Loucy (cell line): ENCODE measurements around the gene GARRE1.

Experiments used
- H2AFZ ChIP-seq: fragments of 200-600 bp; sonication (generic); 2 replicates; pipeline ENCODE4 v1.6.0; 2016; ENCODE audit warnings: antibody characterized with exemption, mild to moderate bottlenecking, low read length, moderate library complexity
- H3F3A ChIP-seq: fragments of 200-600 bp; 2 replicates; pipeline ENCODE4 v1.6.0; 2016; ENCODE audit warnings: antibody characterized with exemption, low read depth, mild to moderate bottlenecking
- H3K27me3 ChIP-seq: fragments of 200-600 bp; sonication (generic); 2 replicates; pipeline ENCODE4 v1.6.1; 2014; ENCODE audit warnings: low read length, mild to moderate bottlenecking; ENCODE audit not compliant: insufficient read depth, poor library complexity, severe bottlenecking
- H3K36me3 ChIP-seq: fragments of 200-600 bp; sonication (generic); 2 replicates; pipeline ENCODE4 v1.6.1; 2016; ENCODE audit warnings: low read length; ENCODE audit not compliant: insufficient read depth
- H3K4me1 ChIP-seq: fragments of 200-600 bp; sonication (generic); 2 replicates; pipeline ENCODE4 v1.5.1; 2014; ENCODE audit warnings: low read length, mild to moderate bottlenecking; ENCODE audit not compliant: insufficient read depth, poor library complexity, severe bottlenecking
- H3K4me2 ChIP-seq: fragments of 200-600 bp; sonication (generic); 2 replicates; pipeline ENCODE4 v1.6.0; 2014; ENCODE audit warnings: antibody characterized with exemption, low read length, low read depth, mild to moderate bottlenecking; ENCODE audit not compliant: poor library complexity, severe bottlenecking
- H3K4me3 ChIP-seq: fragments of 200-600 bp; sonication (generic); 2 replicates; pipeline ENCODE4 v1.5.1; 2014; ENCODE audit warnings: low read length, mild to moderate bottlenecking, mixed read lengths; ENCODE audit not compliant: poor library complexity, severe bottlenecking
- H3K79me2 ChIP-seq: fragments of 200-600 bp; sonication (generic); 2 replicates; pipeline ENCODE4 v1.6.1; 2014; ENCODE audit warnings: low read length; ENCODE audit not compliant: insufficient read depth
- H3K9ac ChIP-seq: fragments of 200-600 bp; sonication (generic); 2 replicates; pipeline ENCODE4 v1.6.0; 2014; ENCODE audit warnings: mild to moderate bottlenecking, low read depth, low read length, moderate library complexity; ENCODE audit not compliant: poor library complexity, severe bottlenecking
- H3K9me2 ChIP-seq: fragments of 200-600 bp; sonication (generic); replicated peaks from 2 replicates; pipeline ENCODE4 v1.6.1; 2016; ENCODE audit warnings: low read depth, low read length, mixed read lengths
- H3K9me3 ChIP-seq: fragments of 200-600 bp; sonication (generic); 2 replicates; pipeline ENCODE4 v1.6.1; 2014; ENCODE audit warnings: mild to moderate bottlenecking, antibody characterized with exemption, low read length, low read depth; ENCODE audit not compliant: insufficient read depth
- H4K20me1 ChIP-seq: fragments of 200-600 bp; sonication (generic); 2 replicates; pipeline ENCODE4 v1.6.0; 2014; ENCODE audit warnings: antibody characterized with exemption, low read length, mild to moderate bottlenecking; ENCODE audit not compliant: insufficient read depth, poor library complexity, severe bottlenecking
- EZH2phosphoT487 ChIP-seq: fragments of 200-600 bp; IDR thresholded peaks from 2 replicates; pipeline ENCODE4 v1.6.1; 2018; ENCODE audit warnings: antibody characterized with exemption, mild to moderate bottlenecking, moderate library complexity, borderline replicate concordance
- TF ChIP-seq, protein P1 (sequence below): fragments of 200-600 bp; sonication (generic); conservative IDR thresholded peaks from 2 replicates; pipeline ENCODE4 v1.5.1; 2014; ENCODE audit warnings: mild to moderate bottlenecking, antibody characterized with exemption, low read length

The GARRE1 gene

DNA sequence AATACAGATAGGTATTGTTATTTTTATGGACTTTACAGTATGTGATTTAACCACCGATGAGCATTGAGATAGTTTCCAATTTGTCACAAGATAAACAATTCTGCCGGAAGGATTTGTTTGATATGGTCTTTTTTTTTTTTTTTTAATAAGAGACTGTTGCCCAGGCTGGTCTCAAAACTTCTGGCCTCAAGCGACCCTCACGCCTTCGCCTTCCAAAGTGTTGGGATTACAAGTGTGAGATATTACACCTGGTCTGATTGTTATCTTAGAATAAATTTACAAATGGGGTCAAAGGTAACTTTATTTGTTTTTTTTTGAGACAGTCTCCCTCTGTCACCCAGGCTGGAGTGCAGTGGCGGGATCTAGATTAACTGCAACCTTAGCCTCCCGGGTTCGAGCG, 1.2 kb downstream of the GARRE1 start:
- H3K4me1 ChIP-seq: peaks cover 7% of the 10 kb centered on the region
- H2AFZ ChIP-seq: peak overlapping the region; percentile 94; the same call in 1 of the 2 replicates
- peak overlapping the region; percentile 83 for H3K4me2 ChIP-seq
- H3K79me2 ChIP-seq: peaks cover 8% of the 10 kb centered on the region
- no peaks in the 10 kb centered on the region for H3K36me3 ChIP-seq
- 0 out of 2 replicates have a peak, but pooled peaks cover 5% of the 10 kb centered on the region for H3F3A ChIP-seq
- TF ChIP-seq, protein P1, sequence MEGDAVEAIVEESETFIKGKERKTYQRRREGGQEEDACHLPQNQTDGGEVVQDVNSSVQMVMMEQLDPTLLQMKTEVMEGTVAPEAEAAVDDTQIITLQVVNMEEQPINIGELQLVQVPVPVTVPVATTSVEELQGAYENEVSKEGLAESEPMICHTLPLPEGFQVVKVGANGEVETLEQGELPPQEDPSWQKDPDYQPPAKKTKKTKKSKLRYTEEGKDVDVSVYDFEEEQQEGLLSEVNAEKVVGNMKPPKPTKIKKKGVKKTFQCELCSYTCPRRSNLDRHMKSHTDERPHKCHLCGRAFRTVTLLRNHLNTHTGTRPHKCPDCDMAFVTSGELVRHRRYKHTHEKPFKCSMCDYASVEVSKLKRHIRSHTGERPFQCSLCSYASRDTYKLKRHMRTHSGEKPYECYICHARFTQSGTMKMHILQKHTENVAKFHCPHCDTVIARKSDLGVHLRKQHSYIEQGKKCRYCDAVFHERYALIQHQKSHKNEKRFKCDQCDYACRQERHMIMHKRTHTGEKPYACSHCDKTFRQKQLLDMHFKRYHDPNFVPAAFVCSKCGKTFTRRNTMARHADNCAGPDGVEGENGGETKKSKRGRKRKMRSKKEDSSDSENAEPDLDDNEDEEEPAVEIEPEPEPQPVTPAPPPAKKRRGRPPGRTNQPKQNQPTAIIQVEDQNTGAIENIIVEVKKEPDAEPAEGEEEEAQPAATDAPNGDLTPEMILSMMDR: no peak
- TF ChIP-seq EZH2phosphoT487: no peak
- no peaks in the 10 kb centered on the region for H3K27me3 ChIP-seq
- H3K9ac ChIP-seq: peak overlapping the region; percentile 73
- no peaks in the 10 kb centered on the region for H3K9me2 ChIP-seq
- peak overlapping the region; percentile 85 for H3K4me3 ChIP-seq
- peaks cover 4% of the 10 kb centered on the region for H4K20me1 ChIP-seq
- no peaks in the 10 kb centered on the region for H3K9me3 ChIP-seq

DNA sequence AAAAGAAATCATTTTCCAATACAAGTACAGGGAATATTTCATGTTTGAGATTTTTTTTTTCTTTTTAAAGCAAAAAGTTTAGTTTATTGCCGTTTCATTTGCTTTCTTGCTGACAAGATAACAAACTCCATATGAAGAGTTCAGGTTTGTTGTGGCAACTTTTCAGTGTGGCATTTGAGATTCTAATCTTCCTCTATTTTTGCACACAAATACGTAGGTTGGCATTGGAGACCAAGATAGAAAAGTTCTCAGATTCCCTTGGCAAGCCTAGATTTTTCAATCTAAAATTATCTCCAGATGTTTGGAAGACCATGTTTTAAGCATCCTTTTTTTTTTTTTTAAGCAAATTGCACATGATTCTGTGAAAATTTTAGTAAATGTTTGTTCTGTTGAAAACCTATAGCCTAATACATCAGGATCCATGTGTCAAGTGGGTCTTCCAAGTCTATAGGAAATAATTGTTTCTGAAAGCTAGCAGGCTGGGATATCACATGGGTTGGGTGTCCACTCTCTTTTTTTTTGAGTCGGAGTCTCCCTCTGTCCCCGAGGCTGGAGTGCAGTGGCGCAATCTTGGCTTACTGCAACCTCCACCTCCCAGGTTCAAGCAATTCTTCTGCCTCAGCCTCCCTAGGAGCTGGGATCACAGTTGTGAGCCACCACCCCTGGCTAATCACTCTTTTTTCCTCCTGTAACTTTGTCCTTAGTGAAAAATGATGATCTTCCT, 2.6 kb downstream of the GARRE1 start:
- peaks cover 7% of the 10 kb centered on the region for H3K4me1 ChIP-seq
- TF ChIP-seq, protein P1: no peak
- TF ChIP-seq EZH2phosphoT487: no peak
- no peak overlapping the region for H3K4me2 ChIP-seq
- 0 out of 2 replicates have a peak, but pooled peaks cover 5% of the 10 kb centered on the region for H3F3A ChIP-seq
- no peak overlapping the region for H2AFZ ChIP-seq
- H3K9me3 ChIP-seq: no peaks in the 10 kb centered on the region
- no peaks in the 10 kb centered on the region for H3K9me2 ChIP-seq
- H3K9ac ChIP-seq: no peak overlapping the region
- peaks cover 4% of the 10 kb centered on the region for H4K20me1 ChIP-seq
- no peak overlapping the region for H3K4me3 ChIP-seq
- H3K36me3 ChIP-seq: no peaks in the 10 kb centered on the region
- no peaks in the 10 kb centered on the region for H3K27me3 ChIP-seq
- peaks cover 8% of the 10 kb centered on the region for H3K79me2 ChIP-seq

DNA sequence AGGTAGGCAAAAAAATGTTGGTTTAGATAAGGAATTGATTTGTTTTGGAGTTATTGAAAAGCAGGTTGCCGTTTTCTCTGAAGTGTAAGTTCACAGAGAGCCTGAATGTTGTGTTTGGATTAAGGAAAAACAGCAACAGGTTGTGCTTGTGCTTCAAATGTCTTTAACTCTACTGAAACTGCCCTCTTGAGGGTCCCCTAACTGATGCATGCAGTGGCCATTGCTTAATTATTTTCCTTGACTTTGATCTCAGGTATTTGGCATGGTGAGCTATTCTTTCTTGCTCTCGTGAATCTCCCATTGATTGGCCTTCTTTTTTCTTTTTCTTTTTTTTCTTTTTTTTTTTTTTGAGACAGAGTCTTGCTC, 3.2 kb downstream of the GARRE1 start:
- Histone ChIP-seq H3K9me2 (no peaks in the 10 kb centered on the region), H2AFZ (no peak overlapping the region), H3K79me2 (peaks cover 8% of the 10 kb centered on the region), H3K4me1 (peaks cover 7% of the 10 kb centered on the region), H3K36me3 (no peaks in the 10 kb centered on the region), H3K27me3 (no peaks in the 10 kb centered on the region), H3K4me3 (no peak overlapping the region), H4K20me1 (peaks cover 4% of the 10 kb centered on the region), H3F3A (0 out of 2 replicates have a peak, but pooled peaks cover 5% of the 10 kb centered on the region), H3K9ac (no peak overlapping the region), H3K4me2 (no peak overlapping the region), H3K9me3 (no peaks in the 10 kb centered on the region)
- TF ChIP-seq, protein P1: no peak
- no peak for TF ChIP-seq EZH2phosphoT487
